ENCODE data around the gene MGMT. TPM values are rescaled to one million over a fixed set of nuclear protein-coding genes. Genes with fewer than 3 reads are reported as not detected.

The MGMT gene
- total RNA-seq, 1 experiment from 2014 or later, result 21.2 TPM

- intact Hi-C loops (cut with micrococcal nuclease; ENCODE audit: unreplicated experiment), result no loop called here
- TF ChIP-seq CTCF (conservative IDR thresholded peaks at IDR 0.05), result no peak
- no peak for TF ChIP-seq EZH2 (IDR thresholded peaks at IDR 0.05; ENCODE audit: low read depth)
- H3K27me3 ChIP-seq (ENCODE audit: insufficient read depth, low read depth), result no peaks in the 10 kb centered on the region
- H3K4me1 ChIP-seq (replicated peaks; ENCODE audit: insufficient read depth), result no peaks in the 10 kb centered on the region
- POLR2A ChIA-PET (ENCODE audit: unreplicated experiment), result no interaction called here
- no peaks in the 10 kb centered on the region for H3K79me2 ChIP-seq (ENCODE audit: low read depth)
- no peaks in the 10 kb centered on the region for H3K36me3 ChIP-seq (ENCODE audit: low read depth)
- H3K4me3 ChIP-seq, result no peak overlapping the region
- no peaks in the 10 kb centered on the region for H4K20me1 ChIP-seq (ENCODE audit: insufficient read depth)
- no peaks in the 10 kb centered on the region for H3F3A ChIP-seq (ENCODE audit: insufficient read depth, low read depth)
- no peak for DNase-seq
- H3K27ac ChIP-seq, result no peak overlapping the region
- no TSS peak for BruUV-seq (replicated peaks)
- H2AFZ ChIP-seq, result no peak overlapping the region
- H3K9me3 ChIP-seq (ENCODE audit: insufficient read depth, low read depth), result no peaks in the 10 kb centered on the region
- no peak overlapping the region for H3K4me2 ChIP-seq
- CTCF ChIA-PET, result no interaction called here
- no peaks in the 10 kb centered on the region for H3K9me2 ChIP-seq (ENCODE audit: insufficient read depth)
Observed at GRCh38 chr10:129675027-129675769, 208.2 kb downstream of the MGMT start.

- ChIA-PET POLR2A (ENCODE audit: unreplicated experiment) (no interaction called here), CTCF (no interaction called here)
- intact Hi-C loops (cut with micrococcal nuclease; ENCODE audit: unreplicated experiment), result no loop called here
- no peaks in the 10 kb centered on the region for H3K9me3 ChIP-seq (ENCODE audit: insufficient read depth, low read depth)
- no peak overlapping the region for H2AFZ ChIP-seq
- no peak overlapping the region for H3K4me2 ChIP-seq
- H3K4me3 ChIP-seq, result no peak overlapping the region
- no peak overlapping the region for H3K27ac ChIP-seq
- H3F3A ChIP-seq (ENCODE audit: insufficient read depth, low read depth), result no peaks in the 10 kb centered on the region
- no peak for DNase-seq
- TF ChIP-seq CTCF (conservative IDR thresholded peaks at IDR 0.05) (no peak), EZH2 (IDR thresholded peaks at IDR 0.05; ENCODE audit: low read depth) (no peak)
- H3K27me3 ChIP-seq (ENCODE audit: insufficient read depth, low read depth), result no peaks in the 10 kb centered on the region
- H3K9me2 ChIP-seq (ENCODE audit: insufficient read depth), result no peaks in the 10 kb centered on the region
- H4K20me1 ChIP-seq (ENCODE audit: insufficient read depth), result no peaks in the 10 kb centered on the region
- no peaks in the 10 kb centered on the region for H3K4me1 ChIP-seq (replicated peaks; ENCODE audit: insufficient read depth)
- H3K79me2 ChIP-seq (ENCODE audit: low read depth), result no peaks in the 10 kb centered on the region
- no TSS peak for BruUV-seq (replicated peaks)
- H3K36me3 ChIP-seq (ENCODE audit: low read depth), result no peaks in the 10 kb centered on the region
Observed at GRCh38 chr10:129676014-129676413, 209.0 kb downstream of the MGMT start.

GRCh38 chr10:129677377-129677927 is 210.4 kb downstream of the MGMT start:
- DNase-seq, result no peak
- H3K27me3 ChIP-seq (ENCODE audit: insufficient read depth, low read depth), result no peaks in the 10 kb centered on the region
- H3F3A ChIP-seq (ENCODE audit: insufficient read depth, low read depth), result no peaks in the 10 kb centered on the region
- H2AFZ ChIP-seq, result no peak overlapping the region
- H4K20me1 ChIP-seq (ENCODE audit: insufficient read depth), result no peaks in the 10 kb centered on the region
- H3K4me3 ChIP-seq, result no peak overlapping the region
- H3K4me1 ChIP-seq (replicated peaks; ENCODE audit: insufficient read depth), result no peaks in the 10 kb centered on the region
- H3K27ac ChIP-seq, result no peak overlapping the region
- BruUV-seq (replicated peaks), result no TSS peak
- no peaks in the 10 kb centered on the region for H3K9me2 ChIP-seq (ENCODE audit: insufficient read depth)
- intact Hi-C loops (cut with micrococcal nuclease; ENCODE audit: unreplicated experiment), result no loop called here
- TF ChIP-seq CTCF (conservative IDR thresholded peaks at IDR 0.05), result no peak
- TF ChIP-seq EZH2 (IDR thresholded peaks at IDR 0.05; ENCODE audit: low read depth), result no peak
- H3K79me2 ChIP-seq (ENCODE audit: low read depth), result no peaks in the 10 kb centered on the region
- H3K36me3 ChIP-seq (ENCODE audit: low read depth), result no peaks in the 10 kb centered on the region
- H3K9me3 ChIP-seq (ENCODE audit: insufficient read depth, low read depth), result no peaks in the 10 kb centered on the region
- no peak overlapping the region for H3K4me2 ChIP-seq
- CTCF ChIA-PET, result no interaction called here
- POLR2A ChIA-PET (ENCODE audit: unreplicated experiment), result no interaction called here

Measured in PC-9 (cell line).